ENCODE results near the gene TCF7L2.

The TCF7L2 gene

DNA sequence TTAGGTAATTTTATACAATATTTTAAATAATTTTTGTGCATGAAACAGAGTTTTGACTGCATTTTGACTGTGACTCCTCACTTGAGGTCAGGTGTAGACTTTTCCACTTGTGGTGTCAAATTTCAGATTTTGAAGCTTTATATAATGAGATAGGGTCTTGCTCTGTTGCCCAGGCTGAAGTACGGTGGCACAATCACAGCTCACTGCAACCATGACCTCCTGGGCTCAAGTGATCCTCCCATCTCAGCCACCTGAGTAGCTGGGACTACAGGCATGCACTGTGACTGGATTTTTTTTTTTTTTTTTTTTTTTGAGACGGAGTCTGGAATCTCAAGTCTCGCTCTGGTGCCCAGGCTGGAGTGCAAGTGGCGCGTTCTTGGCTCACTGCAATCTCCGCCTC, 74.9 kb downstream of the TCF7L2 start:
- no peak for TF ChIP-seq ZNF274 (IDR thresholded peaks at IDR 0.05; ENCODE audit: low read depth, low read length)
- no peak for TF ChIP-seq YY1 (IDR thresholded peaks at IDR 0.05; ENCODE audit: insufficient read depth, insufficient read length)
- TF ChIP-seq SUZ12 (IDR thresholded peaks at IDR 0.05; ENCODE audit: extremely low read depth, insufficient read depth, insufficient read length) = no peak
- Histone ChIP-seq H3K4me1 (ENCODE audit: insufficient read depth, insufficient read length) (peaks cover 14% of the 10 kb centered on the region), H3K9ac (ENCODE audit: insufficient read length, low read depth) (no peak overlapping the region), H3K27me3 (ENCODE audit: insufficient read depth, insufficient read length) (no peaks in the 10 kb centered on the region), H3K4me3 (ENCODE audit: insufficient read length, low read depth) (no peak overlapping the region), H3K36me3 (ENCODE audit: insufficient read depth, insufficient read length, low read length) (peaks cover 6% of the 10 kb centered on the region), H3K9me3 (ENCODE audit: insufficient read depth, low read length) (no peaks in the 10 kb centered on the region)
- no peak for DNase-seq (ENCODE audit: low read depth, low spot score)

DNA sequence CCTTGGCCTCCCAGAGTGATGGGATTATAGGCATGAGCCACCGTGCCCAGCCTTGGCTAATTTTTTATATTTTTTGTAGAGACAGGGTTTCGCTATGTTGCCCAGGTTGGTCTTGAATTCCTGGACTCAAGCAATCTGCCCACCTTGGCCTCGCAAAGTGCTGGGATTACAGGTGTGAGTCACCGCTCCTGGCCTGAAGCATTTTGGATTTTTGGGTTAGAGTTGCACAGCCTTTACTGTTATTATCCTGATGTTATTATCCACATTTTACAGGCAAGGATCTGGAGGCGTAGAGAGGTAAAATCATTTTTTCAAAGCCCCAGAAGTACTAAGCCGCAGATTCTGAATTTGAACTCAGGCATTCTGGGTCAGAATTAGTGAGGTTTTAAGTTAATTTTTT, 75.4 kb downstream of the TCF7L2 start:
- peaks cover 6% of the 10 kb centered on the region for H3K36me3 ChIP-seq (ENCODE audit: insufficient read depth, insufficient read length, low read length)
- H3K9ac ChIP-seq (ENCODE audit: insufficient read length, low read depth) = no peak overlapping the region
- no peak for TF ChIP-seq SUZ12 (IDR thresholded peaks at IDR 0.05; ENCODE audit: extremely low read depth, insufficient read depth, insufficient read length)
- no peak for TF ChIP-seq ZNF274 (IDR thresholded peaks at IDR 0.05; ENCODE audit: low read depth, low read length)
- TF ChIP-seq YY1 (IDR thresholded peaks at IDR 0.05; ENCODE audit: insufficient read depth, insufficient read length) = no peak
- no peak for DNase-seq (ENCODE audit: low read depth, low spot score)
- H3K9me3 ChIP-seq (ENCODE audit: insufficient read depth, low read length) = no peaks in the 10 kb centered on the region
- no peak overlapping the region for H3K4me3 ChIP-seq (ENCODE audit: insufficient read length, low read depth)
- no peaks in the 10 kb centered on the region for H3K27me3 ChIP-seq (ENCODE audit: insufficient read depth, insufficient read length)
- H3K4me1 ChIP-seq (ENCODE audit: insufficient read depth, insufficient read length) = peaks cover 12% of the 10 kb centered on the region

DNA sequence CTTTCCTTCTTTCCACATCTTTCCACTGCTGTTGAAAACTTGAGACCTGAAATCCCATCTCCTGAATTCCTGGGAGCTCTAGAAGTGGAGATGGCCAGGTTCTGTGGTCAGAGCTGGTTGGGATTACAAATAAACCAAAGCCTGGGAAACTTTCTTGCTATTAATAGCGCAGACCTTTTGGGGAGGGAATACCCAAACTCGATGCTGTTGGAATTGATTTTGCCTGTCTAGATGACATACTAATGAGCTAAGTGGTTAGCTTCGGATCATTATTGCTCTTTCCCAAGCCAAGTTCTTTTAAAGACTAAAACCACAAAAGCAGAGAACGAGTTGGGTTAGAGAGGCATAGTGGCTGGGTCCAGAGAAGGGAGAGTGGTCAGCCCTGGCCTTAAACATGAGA, 76.6 kb downstream of the TCF7L2 start:
- no peak for DNase-seq (ENCODE audit: low read depth, low spot score)
- no peaks in the 10 kb centered on the region for H3K9me3 ChIP-seq (ENCODE audit: insufficient read depth, low read length)
- H3K36me3 ChIP-seq (ENCODE audit: insufficient read depth, insufficient read length, low read length) = peaks cover 2% of the 10 kb centered on the region
- no peaks in the 10 kb centered on the region for H3K27me3 ChIP-seq (ENCODE audit: insufficient read depth, insufficient read length)
- peaks cover 9% of the 10 kb centered on the region for H3K4me1 ChIP-seq (ENCODE audit: insufficient read depth, insufficient read length)
- TF ChIP-seq ZNF274 (IDR thresholded peaks at IDR 0.05; ENCODE audit: low read depth, low read length) (no peak), YY1 (IDR thresholded peaks at IDR 0.05; ENCODE audit: insufficient read depth, insufficient read length) (no peak), SUZ12 (IDR thresholded peaks at IDR 0.05; ENCODE audit: extremely low read depth, insufficient read depth, insufficient read length) (no peak)
- no peak overlapping the region for H3K4me3 ChIP-seq (ENCODE audit: insufficient read length, low read depth)
- H3K9ac ChIP-seq (ENCODE audit: insufficient read length, low read depth) = no peak overlapping the region

DNA sequence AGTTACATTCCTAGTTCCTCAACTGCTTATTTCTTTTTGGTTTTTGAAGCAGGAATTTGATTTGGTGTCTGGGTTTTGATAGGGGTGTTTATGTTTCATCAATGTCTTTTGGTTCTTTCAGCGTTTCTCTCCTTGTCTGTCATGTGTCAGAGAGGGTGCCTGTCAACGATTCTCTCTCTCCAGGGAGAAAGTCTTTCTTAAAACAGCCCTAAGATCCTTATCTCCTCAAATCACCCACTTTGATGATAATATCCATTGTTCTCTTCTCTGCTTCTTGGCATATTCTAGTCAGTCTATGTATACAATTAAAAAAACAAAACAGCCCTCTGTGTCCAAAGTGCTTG, 77.2 kb downstream of the TCF7L2 start:
- no peak overlapping the region for H3K9ac ChIP-seq (ENCODE audit: insufficient read length, low read depth)

DNA sequence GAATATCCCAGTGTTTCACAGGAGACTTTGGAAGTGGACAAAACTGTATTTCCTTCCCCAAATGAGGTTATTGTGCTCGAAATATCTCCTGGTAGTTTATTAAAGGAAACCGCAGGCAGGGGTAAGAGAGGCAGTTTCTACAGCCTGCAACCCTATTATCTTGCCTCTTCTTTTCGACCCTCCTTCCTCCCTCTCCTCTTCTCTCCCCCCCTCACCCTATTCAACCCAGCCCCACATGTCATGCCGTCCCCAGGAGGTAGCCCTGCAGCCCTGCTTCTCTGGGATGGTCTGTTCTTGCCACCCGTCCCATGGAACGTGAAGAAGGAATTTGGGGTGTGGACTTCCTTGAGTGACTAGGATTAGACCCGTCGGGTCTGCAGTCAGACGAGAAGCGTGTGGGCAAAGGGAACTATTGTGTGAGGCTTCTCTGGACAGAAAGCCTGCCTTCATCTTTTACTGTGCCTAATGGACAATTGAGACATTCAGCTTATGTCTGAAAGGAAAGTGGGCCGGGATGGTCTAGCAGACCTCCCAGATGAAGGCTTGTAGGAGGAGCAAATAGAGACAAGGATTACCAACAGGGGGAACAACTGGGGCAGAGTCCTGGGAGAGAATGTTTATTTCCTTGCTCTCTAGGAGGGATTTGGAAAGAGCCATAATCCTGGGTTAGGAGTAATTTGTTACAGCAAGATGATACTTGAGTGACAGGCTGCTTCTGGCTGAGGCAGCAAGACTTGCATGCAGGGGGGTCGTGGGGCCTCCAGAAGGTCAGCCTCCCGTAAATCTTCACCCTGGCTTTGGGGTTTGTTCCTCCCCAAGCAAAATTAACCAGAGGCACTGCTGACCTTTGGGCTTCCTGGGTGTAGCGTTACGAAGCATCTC, 77.8 kb downstream of the TCF7L2 start:
- no peaks in the 10 kb centered on the region for H3K36me3 ChIP-seq (ENCODE audit: insufficient read depth, insufficient read length, low read length)
- H3K4me3 ChIP-seq (ENCODE audit: insufficient read length, low read depth) = no peak overlapping the region
- no peaks in the 10 kb centered on the region for H3K9me3 ChIP-seq (ENCODE audit: insufficient read depth, low read length)
- no peak for TF ChIP-seq SUZ12 (IDR thresholded peaks at IDR 0.05; ENCODE audit: extremely low read depth, insufficient read depth, insufficient read length)
- TF ChIP-seq YY1 (IDR thresholded peaks at IDR 0.05; ENCODE audit: insufficient read depth, insufficient read length) = no peak
- TF ChIP-seq ZNF274 (IDR thresholded peaks at IDR 0.05; ENCODE audit: low read depth, low read length) = no peak
- H3K27me3 ChIP-seq (ENCODE audit: insufficient read depth, insufficient read length) = no peaks in the 10 kb centered on the region
- DNase-seq (ENCODE audit: low read depth, low spot score) = no peak
- H3K9ac ChIP-seq (ENCODE audit: insufficient read length, low read depth) = no peak overlapping the region
- peaks cover 8% of the 10 kb centered on the region for H3K4me1 ChIP-seq (ENCODE audit: insufficient read depth, insufficient read length)

More for the DNA sequence above, 77.2 kb downstream of the TCF7L2 start:
- no peaks in the 10 kb centered on the region for H3K9me3 ChIP-seq (ENCODE audit: insufficient read depth, low read length)
- no peaks in the 10 kb centered on the region for H3K27me3 ChIP-seq (ENCODE audit: insufficient read depth, insufficient read length)
- TF ChIP-seq SUZ12 (IDR thresholded peaks at IDR 0.05; ENCODE audit: extremely low read depth, insufficient read depth, insufficient read length) (no peak), YY1 (IDR thresholded peaks at IDR 0.05; ENCODE audit: insufficient read depth, insufficient read length) (no peak), ZNF274 (IDR thresholded peaks at IDR 0.05; ENCODE audit: low read depth, low read length) (no peak)
- DNase-seq (ENCODE audit: low read depth, low spot score) = no peak
- peaks cover 8% of the 10 kb centered on the region for H3K4me1 ChIP-seq (ENCODE audit: insufficient read depth, insufficient read length)
- H3K36me3 ChIP-seq (ENCODE audit: insufficient read depth, insufficient read length, low read length) = no peaks in the 10 kb centered on the region
- H3K4me3 ChIP-seq (ENCODE audit: insufficient read length, low read depth) = no peak overlapping the region

DNA sequence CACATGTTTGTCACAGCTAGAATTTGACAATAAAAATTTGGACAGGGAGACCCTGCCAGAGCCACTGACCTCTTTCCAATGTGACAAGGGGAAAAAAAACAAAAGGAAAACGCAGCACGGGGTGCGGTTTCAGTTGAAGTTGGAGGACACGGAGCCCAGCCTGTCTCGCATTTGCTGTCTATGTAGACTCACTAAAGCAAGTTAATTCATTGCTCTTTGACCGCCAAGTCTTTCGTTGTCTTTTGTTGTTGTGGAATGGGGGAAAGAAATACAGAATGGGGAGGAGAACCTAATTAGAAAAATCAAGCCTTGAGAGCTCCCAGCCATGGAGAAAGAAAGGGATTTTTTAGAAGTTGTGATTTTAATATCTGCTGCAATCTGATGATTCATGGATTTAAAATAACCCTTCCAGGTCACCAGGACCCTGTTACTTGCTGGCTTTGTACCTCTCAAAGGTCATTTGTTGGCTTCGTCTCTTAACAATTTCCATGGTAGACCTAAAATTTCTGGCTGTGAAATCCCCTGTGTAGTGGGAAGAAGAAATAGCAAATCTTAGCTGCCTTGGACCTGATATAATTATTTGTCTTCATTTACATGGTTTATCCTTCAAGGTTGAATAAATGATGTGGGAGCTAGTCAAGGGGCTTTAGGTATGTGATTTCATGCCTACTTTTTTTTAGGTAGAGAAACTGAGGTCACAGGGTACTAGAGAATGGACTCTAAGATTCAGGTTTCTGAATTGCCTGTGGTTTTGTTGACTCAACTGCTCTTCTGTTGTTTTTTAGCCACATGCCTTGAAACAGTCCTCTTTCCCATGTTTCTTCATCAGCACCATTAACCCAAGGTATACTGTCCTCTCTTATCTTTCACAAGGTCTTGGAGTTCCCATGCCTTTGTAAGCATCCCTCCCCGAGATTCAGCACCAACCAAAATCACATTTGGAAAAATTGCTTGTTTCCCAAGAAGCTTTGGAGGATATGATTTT, 78.7 kb downstream of the TCF7L2 start:
- TF ChIP-seq ZNF274 (IDR thresholded peaks at IDR 0.05; ENCODE audit: low read depth, low read length) (no peak), SUZ12 (IDR thresholded peaks at IDR 0.05; ENCODE audit: extremely low read depth, insufficient read depth, insufficient read length) (no peak), YY1 (IDR thresholded peaks at IDR 0.05; ENCODE audit: insufficient read depth, insufficient read length) (no peak)
- Histone ChIP-seq H3K27me3 (ENCODE audit: insufficient read depth, insufficient read length) (no peaks in the 10 kb centered on the region), H3K4me1 (ENCODE audit: insufficient read depth, insufficient read length) (peaks cover 8% of the 10 kb centered on the region), H3K36me3 (ENCODE audit: insufficient read depth, insufficient read length, low read length) (no peaks in the 10 kb centered on the region), H3K9ac (ENCODE audit: insufficient read length, low read depth) (no peak overlapping the region), H3K9me3 (ENCODE audit: insufficient read depth, low read length) (no peaks in the 10 kb centered on the region), H3K4me3 (ENCODE audit: insufficient read length, low read depth) (no peak overlapping the region)
- no peak for DNase-seq (ENCODE audit: low read depth, low spot score)

DNA sequence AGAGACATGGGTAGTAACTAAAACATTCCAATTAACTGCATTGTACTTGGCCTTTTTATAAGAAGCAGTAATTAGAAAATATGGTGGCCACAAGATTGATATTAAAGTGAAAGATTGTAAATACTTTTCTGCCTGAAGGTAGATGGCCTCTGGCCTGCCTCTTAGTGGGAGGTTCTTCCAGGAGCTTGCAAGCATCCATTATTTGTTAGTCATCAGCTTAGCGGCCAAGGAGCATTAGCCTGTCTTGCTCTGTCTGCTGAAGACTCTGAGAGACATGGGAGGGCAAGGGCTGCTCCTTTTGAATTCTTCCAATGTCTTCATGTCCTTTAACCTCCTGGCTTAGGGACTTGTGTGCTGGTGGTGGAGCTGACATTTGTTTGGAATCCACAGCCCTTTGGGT, 80.4 kb downstream of the TCF7L2 start:
- no peaks in the 10 kb centered on the region for H3K9me3 ChIP-seq (ENCODE audit: insufficient read depth, low read length)
- no peaks in the 10 kb centered on the region for H3K36me3 ChIP-seq (ENCODE audit: insufficient read depth, insufficient read length, low read length)
- TF ChIP-seq SUZ12 (IDR thresholded peaks at IDR 0.05; ENCODE audit: extremely low read depth, insufficient read depth, insufficient read length) (no peak), ZNF274 (IDR thresholded peaks at IDR 0.05; ENCODE audit: low read depth, low read length) (no peak), YY1 (IDR thresholded peaks at IDR 0.05; ENCODE audit: insufficient read depth, insufficient read length) (no peak)
- H3K9ac ChIP-seq (ENCODE audit: insufficient read length, low read depth) = no peak overlapping the region
- no peak for DNase-seq (ENCODE audit: low read depth, low spot score)
- no peaks in the 10 kb centered on the region for H3K27me3 ChIP-seq (ENCODE audit: insufficient read depth, insufficient read length)
- H3K4me3 ChIP-seq (ENCODE audit: insufficient read length, low read depth) = no peak overlapping the region
- H3K4me1 ChIP-seq (ENCODE audit: insufficient read depth, insufficient read length) = peaks cover 8% of the 10 kb centered on the region

Measured in NT2/D1 (cell line).